ENCODE data around the gene CALML4.
"Not testable (repeated sequence)": the region's sequence is repeated elsewhere in the genome, so short reads cannot be mapped to it uniquely, and the experiment has no call there.

DNA sequence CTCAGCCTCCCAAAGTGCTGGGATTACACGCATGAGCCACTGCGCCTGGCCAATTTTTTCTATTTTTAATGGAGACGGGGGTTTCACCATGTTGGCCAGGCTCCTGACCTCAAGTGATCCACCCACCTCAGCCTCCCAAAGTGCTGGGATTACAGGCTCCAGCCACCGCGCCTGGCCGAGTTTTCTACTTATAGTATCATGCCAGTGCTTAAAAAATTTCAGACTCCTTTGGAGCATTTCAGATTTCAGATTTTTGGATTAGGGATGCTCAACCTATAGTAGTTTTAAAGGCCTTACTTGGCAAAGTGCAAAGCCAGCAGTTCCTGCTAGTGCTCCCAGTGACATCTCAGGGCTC, 8.3 kb upstream of the CALML4 start:
- TF ChIP-seq, protein P1, sequence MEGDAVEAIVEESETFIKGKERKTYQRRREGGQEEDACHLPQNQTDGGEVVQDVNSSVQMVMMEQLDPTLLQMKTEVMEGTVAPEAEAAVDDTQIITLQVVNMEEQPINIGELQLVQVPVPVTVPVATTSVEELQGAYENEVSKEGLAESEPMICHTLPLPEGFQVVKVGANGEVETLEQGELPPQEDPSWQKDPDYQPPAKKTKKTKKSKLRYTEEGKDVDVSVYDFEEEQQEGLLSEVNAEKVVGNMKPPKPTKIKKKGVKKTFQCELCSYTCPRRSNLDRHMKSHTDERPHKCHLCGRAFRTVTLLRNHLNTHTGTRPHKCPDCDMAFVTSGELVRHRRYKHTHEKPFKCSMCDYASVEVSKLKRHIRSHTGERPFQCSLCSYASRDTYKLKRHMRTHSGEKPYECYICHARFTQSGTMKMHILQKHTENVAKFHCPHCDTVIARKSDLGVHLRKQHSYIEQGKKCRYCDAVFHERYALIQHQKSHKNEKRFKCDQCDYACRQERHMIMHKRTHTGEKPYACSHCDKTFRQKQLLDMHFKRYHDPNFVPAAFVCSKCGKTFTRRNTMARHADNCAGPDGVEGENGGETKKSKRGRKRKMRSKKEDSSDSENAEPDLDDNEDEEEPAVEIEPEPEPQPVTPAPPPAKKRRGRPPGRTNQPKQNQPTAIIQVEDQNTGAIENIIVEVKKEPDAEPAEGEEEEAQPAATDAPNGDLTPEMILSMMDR (IDR thresholded peaks at IDR 0.05; ENCODE audit: poor library complexity): not testable (repeated sequence)
- not testable (repeated sequence) for TF ChIP-seq EZH2 (IDR thresholded peaks at IDR 0.05; ENCODE audit: borderline replicate concordance)
